Heart right ventricle (tissue), 16 donors: ENCODE data around the gene DTL. TPM values are rescaled to one million over a fixed set of nuclear protein-coding genes. Genes with fewer than 3 reads are reported as not detected.
A peak's percentile ranks its signal among the peaks of the same experiment; 100 is the strongest.

ENCODE experiments used
- ATAC-seq, 8 donors: fragments of 200-7000 bp; cut with Tn5 transposase; one replicate each; pipeline ENCODE4 v1.9.1; 2020; ENCODE audit warnings: mild to moderate bottlenecking in 8 of 8, moderate library complexity in 8 of 8, moderate number of reproducible peaks in 1 of 8
- DNase-seq, 2 donors: peaks; one replicate each; pipeline ENCODE4 v3.0.0-alpha.2; 2020
- H3K27ac ChIP-seq, 10 donors: fragments of 200-600 bp; sonication (generic) in 2 of 10; one replicate each; pipeline versions ENCODE4 v1.5.0 to v1.8.0; 2020 to 2022; ENCODE audit warnings: mild to moderate bottlenecking in 3 of 10
- H3K27me3 ChIP-seq, 7 donors: fragments of 200-600 bp; one replicate each; pipeline ENCODE4 v1.8.0; 2021 to 2022; ENCODE audit warnings: mild to moderate bottlenecking in 2 of 7
- H3K36me3 ChIP-seq, 9 donors: fragments of 200-600 bp; sonication (generic) in 1 of 9; one replicate each; pipeline versions ENCODE4 v1.5.0 to v1.8.0; 2020 to 2022; ENCODE audit warnings: mild to moderate bottlenecking in 2 of 9
- H3K4me1 ChIP-seq, 9 donors: fragments of 200-600 bp; sonication (generic) in 1 of 9; one replicate each; pipeline versions ENCODE4 v1.5.0 to v1.8.0; 2020 to 2022; ENCODE audit warnings: mild to moderate bottlenecking in 4 of 9
- H3K4me3 ChIP-seq, 10 donors: fragments of 200-600 bp; sonication (generic) in 2 of 10; one replicate each; pipeline versions ENCODE4 v1.5.0 to v1.8.0; 2020 to 2022; ENCODE audit warnings: mild to moderate bottlenecking in 7 of 10, moderate library complexity in 2 of 10
- H3K9me3 ChIP-seq, 11 donors: fragments of 200-600 bp in 10 of 11; sonication (generic) in 2 of 11; one replicate each; pipeline versions ENCODE4 v1.5.0 to v1.8.0; 2013 to 2022; ENCODE audit warnings: mild to moderate bottlenecking in 2 of 11, control low read depth in 1 of 11, moderate library complexity in 1 of 11
- CTCF ChIP-seq, 9 donors: fragments of 200-600 bp; sonication (generic) in 2 of 9; IDR thresholded peaks; one replicate each; pipeline versions ENCODE4 v1.5.0 to v1.8.0; 2021 to 2022; ENCODE audit warnings: antibody characterized with exemption in 9 of 9, mild to moderate bottlenecking in 5 of 9, moderate library complexity in 1 of 9
- whole genome bisulfite sequencing, 2 donors: extraction: QIAGEN DNeasy Blood & Tissue Kit; methylation state at CpG; one replicate each; pipeline ENCODE4 v1.1.7; 2013; ENCODE audit warnings: inconsistent platforms in 1 of 2; 5-methylcytosine and 5-hydroxymethylcytosine counted together
- intact Hi-C, 10 donors: fragments of 100-400 bp; cut with DNase I; formaldehyde crosslinking; loops; one replicate each; pipeline versions ENCODE4 v1.11.1 to v1.14.2; 2022
- polyA plus RNA-seq, 2 donors: library from polyadenylated mRNA; stranded (reverse); fragments of 200-250 nt; gene quantifications; one replicate each; pipeline ENCODE4 v1.2.3, GENCODE V29; 2013
- total RNA-seq, 10 donors: library from RNA; stranded (reverse); fragmentation: NEBNext Ultra II Directional in 3 of 10; extraction: Animal tissue kit (Norgen Biotek cat#: 25700) in 3 of 10; gene quantifications; one replicate each; pipeline versions ENCODE4 v1.2.1 to v1.2.4, GENCODE V29; 2021 to 2023
- donor health status: Arrhythmogenic right ventricular cardiomyopathy.
- donor health status: ischemic (EF 13 %, LVEDD 7.1; RV severe dilation, severe dysfunction).
- donor health status: healthy with polysubstance abuse.
- donor health status: DM: no; HTN: yes; CAD: no.
- donor health status: DM: no; HTN: no; CAD: no.
- donor health status: ischemic (EF 25% LVEDD 6.9; RV normal size, moderate dysfunction).
- donor health status: ischemic (EF 25% LVEDD 5.7; RV mildly dilated, moderate dysfunction).
- donor health status: healthy.
- donor health status: DM: yes; HTN: yes; CAD: no.
- donor health status: Ischemic cardiomyopathy.
- donor health status: ischemic (EF 35%, LVEDD 5.7; RV mildly dilated, moderate dysfunction).
- donor health status: nonischemic (EF 11% LVEDD 7.7; RV severe dilation, severe dysfunction).
- donor health status: DM: yes; HTN: yes; CAD: no.
- donor health status: PGD.
- donor health status: ischemic (EF 29% LVEDD 5.4; RV normal size, mild dysfunction).
- donor health status: nonischemic (EF 23%, LVEDD 6.1; RV moderate dilation, normal function).

DTL gene
- total and polyA plus RNA-seq, 12 donors: 0.07 to 3.0 (median 0.58) TPM

DNA sequence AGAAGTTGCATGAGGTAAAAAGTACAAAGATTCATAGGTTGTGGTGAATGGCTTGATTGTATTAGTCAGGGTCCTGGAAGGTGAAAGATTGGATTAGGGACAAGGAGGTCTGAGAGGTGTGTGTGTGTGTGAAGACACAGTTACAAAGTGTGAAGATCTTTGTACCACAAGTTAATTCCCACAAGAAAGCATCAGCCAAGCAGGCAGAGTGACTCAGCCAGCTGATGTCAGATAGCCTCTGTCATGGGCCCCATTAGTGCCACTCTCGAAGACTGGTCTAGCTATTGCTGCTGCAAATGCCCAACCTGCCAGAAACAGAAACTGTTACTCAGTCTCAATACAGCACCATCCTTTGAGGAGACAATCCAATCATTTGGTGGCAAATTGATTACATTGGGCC, 96.5 kb downstream of the DTL start:
- Histone ChIP-seq H3K4me3 (no peak overlapping the region), H3K9me3 (peaks cover 0 to 18% (median 3%) of the 10 kb centered on the region in 11 donors), H3K36me3 (no peaks in the 10 kb centered on the region), H3K27ac (no peak overlapping the region), H3K27me3 (no peaks in the 10 kb centered on the region), H3K4me1 (no peaks in the 10 kb centered on the region)
- 77 to 86% methylated on average over 1 of the region's 1 CpG for WGBS, 2 donors
- ATAC-seq (peak in 1 of 8 donors; percentile 50), DNase-seq (no peak)
- intact Hi-C loops: no loop called here
- TF ChIP-seq CTCF (IDR thresholded peaks at IDR 0.05): no peak

- no peak for TF ChIP-seq CTCF (IDR thresholded peaks at IDR 0.05)
- 92 to 96% methylated on average over 2 of the region's 2 CpGs for WGBS, 2 donors
- H3K4me3 ChIP-seq: no peak overlapping the region
- intact Hi-C loops: no loop called here
- no peaks in the 10 kb centered on the region for H3K4me1 ChIP-seq
- no peaks in the 10 kb centered on the region for H3K27me3 ChIP-seq
- peaks cover 0 to 18% (median 3%) of the 10 kb centered on the region in 11 donors for H3K9me3 ChIP-seq
- ATAC-seq (no peak), DNase-seq (no peak)
- H3K27ac ChIP-seq: no peak overlapping the region
- no peaks in the 10 kb centered on the region for H3K36me3 ChIP-seq
These were observed 97.8 kb downstream of the DTL start for GRCh38 chr1:212133319-212133718.

DNA sequence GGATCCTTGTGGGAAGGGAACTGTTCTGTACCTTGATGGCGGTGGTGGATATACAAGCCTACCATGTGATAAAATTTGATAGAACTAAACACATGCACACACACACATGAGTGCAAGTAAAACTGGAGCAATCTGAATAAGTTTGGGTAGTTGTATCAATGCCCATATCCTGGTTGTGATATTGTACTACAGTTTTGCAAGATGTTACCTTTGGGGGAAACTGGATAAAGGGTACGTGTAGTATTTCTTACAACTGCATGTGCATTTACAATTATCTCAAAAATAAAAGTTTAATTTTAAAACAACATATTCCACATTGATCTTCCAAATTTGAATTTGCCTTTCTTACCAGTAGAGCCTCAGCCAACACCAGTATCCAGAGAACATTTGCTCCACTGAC, 99.6 kb downstream of the DTL start:
- Histone ChIP-seq H3K4me1 (peaks cover 0 to 5% (median 0%) of the 10 kb centered on the region in 9 donors), H3K4me3 (no peak overlapping the region), H3K27ac (no peak overlapping the region), H3K36me3 (no peaks in the 10 kb centered on the region), H3K9me3 (peaks cover 0 to 18% (median 3%) of the 10 kb centered on the region in 11 donors), H3K27me3 (no peaks in the 10 kb centered on the region)
- DNase-seq (no peak), ATAC-seq (no peak)
- TF ChIP-seq CTCF (IDR thresholded peaks at IDR 0.05): no peak
- intact Hi-C loops: no loop called here
- 98 to 100% methylated on average over 2 of the region's 2 CpGs for WGBS, 2 donors

- H3K36me3 ChIP-seq: no peaks in the 10 kb centered on the region
- H3K27me3 ChIP-seq: no peaks in the 10 kb centered on the region
- no peak overlapping the region for H3K4me3 ChIP-seq
- no peak for DNase-seq
- H3K9me3 ChIP-seq: peaks cover 0 to 18% (median 3%) of the 10 kb centered on the region in 11 donors
- H3K4me1 ChIP-seq: peaks cover 0 to 5% (median 0%) of the 10 kb centered on the region in 9 donors
- no peak for ATAC-seq
- intact Hi-C loops: no loop called here
- TF ChIP-seq CTCF (IDR thresholded peaks at IDR 0.05): no peak
- WGBS, 2 donors: 93% methylated on average over 1 of the region's 1 CpG
- H3K27ac ChIP-seq: no peak overlapping the region
These were observed 102.3 kb downstream of the DTL start for GRCh38 chr1:212137854-212138253.
